ENCODE results near the gene TNFRSF25. TPM values are rescaled to one million over a fixed set of nuclear protein-coding genes. Genes with fewer than 3 reads are reported as not detected.

The TNFRSF25 gene
- total RNA-seq, 1 experiment from 2014 or later, result 19.4 TPM

GRCh38 chr1:6503884-6504602, 38.1 kb upstream of the TNFRSF25 start:
- no peak overlapping the region for H3K4me3 Mint-ChIP-seq

More at GRCh38 chr1:6503884-6504602, 38.1 kb upstream of the TNFRSF25 start:
- H2AK5ac ChIP-seq (ENCODE audit: insufficient read length, low read length), result no peak overlapping the region
- WGBS (ENCODE audit: extremely low coverage, insufficient read length, low lambda C conversion rate), result no CpG with 5 or more reads among the region's 20 CpGs
- H4K5ac ChIP-seq (ENCODE audit: insufficient read length, low read depth, low read length), result no peak overlapping the region
- no peak overlapping the region for H4K91ac ChIP-seq (ENCODE audit: insufficient read length, low read depth, low read length)
- H3T11ph ChIP-seq (ENCODE audit: low read length), result no peak overlapping the region
- Mint-ChIP-seq H3K36me3 (ENCODE audit: insufficient read depth in 1 of 3, low read depth in 3 of 3) (no peaks in the 10 kb centered on the region; a peak in 1 of 7 replicates), H3K27ac (0 out of 7 replicates have a peak overlapping the region, but pooled peaks of 1 of the 3 experiments have one; percentile 40), H3K27me3 (ENCODE audit: low read depth) (peaks cover 18% of the 10 kb centered on the region), H3K9me3 (no peaks in the 10 kb centered on the region), H3K4me1 (peaks cover 3% of the 10 kb centered on the region in 2 experiments)
- H3K79me1 ChIP-seq (ENCODE audit: insufficient read depth, low read depth, low read length, poor library complexity, severe bottlenecking), result no peaks in the 10 kb centered on the region
- no peak overlapping the region for H3K9ac ChIP-seq (ENCODE audit: extremely low read depth, insufficient read length, low read length)
- H2BK12ac ChIP-seq (ENCODE audit: insufficient read length, low read depth, low read length), result no peak overlapping the region
- no peak overlapping the region for H2BK20ac ChIP-seq (ENCODE audit: low read depth, low read length, poor library complexity, severe bottlenecking)
- no peak overlapping the region for H2BK15ac ChIP-seq (ENCODE audit: low read depth, low read length)
- H3K23ac ChIP-seq (ENCODE audit: insufficient read length, low read depth, low read length), result no peak overlapping the region
- H3K9me3 ChIP-seq (ENCODE audit: control insufficient read depth, low read depth, low read length), result no peaks in the 10 kb centered on the region
- H3K27me3 ChIP-seq (ENCODE audit: insufficient read depth, low read length), result no peaks in the 10 kb centered on the region
- H3K4me1 ChIP-seq (ENCODE audit: insufficient read depth, low read length), result no peaks in the 10 kb centered on the region
- no peak overlapping the region for H2AFZ ChIP-seq (ENCODE audit: low read length)
- no peak overlapping the region for H3K56ac ChIP-seq (ENCODE audit: insufficient read length, low read depth, low read length)
- H3K14ac ChIP-seq (ENCODE audit: insufficient read depth, low read length), result no peak overlapping the region
- no peak overlapping the region for H3K4ac ChIP-seq (ENCODE audit: low read depth, low read length)
- DNase-seq, result no peak
- H3K27ac ChIP-seq (ENCODE audit: insufficient read length, low read depth, low read length), result no peak overlapping the region
- H3K18ac ChIP-seq (ENCODE audit: insufficient read length, low read depth, low read length), result no peak overlapping the region
- no peak for TF ChIP-seq CTCF (conservative IDR thresholded peaks at IDR 0.05)
- no peak overlapping the region for H3K4me2 ChIP-seq (ENCODE audit: insufficient read depth, insufficient read length, low read length)
- no peak overlapping the region for H4K8ac ChIP-seq (replicated peaks; ENCODE audit: insufficient read length, low read depth, low read length)
- H4K20me1 ChIP-seq (ENCODE audit: control insufficient read depth, insufficient read depth, insufficient read length), result no peaks in the 10 kb centered on the region
- no peak overlapping the region for H2BK120ac ChIP-seq (ENCODE audit: low read depth, low read length, poor library complexity, severe bottlenecking)
- no peaks in the 10 kb centered on the region for H3K79me2 ChIP-seq (ENCODE audit: insufficient read depth, low read length)
- H2BK5ac ChIP-seq (ENCODE audit: insufficient read length, low read length), result no peak overlapping the region
- H3K23me2 ChIP-seq (ENCODE audit: insufficient read length, low read depth, low read length, poor library complexity, severe bottlenecking), result no peaks in the 10 kb centered on the region

Measured in H9 (cell line).